Mononuclear cell (primary cell): ENCODE data around the gene USP49. TPM values are rescaled to one million over a fixed set of nuclear protein-coding genes. Genes with fewer than 3 reads are reported as not detected.
"Not testable (repeated sequence)": the region's sequence is repeated elsewhere in the genome, so short reads cannot be mapped to it uniquely, and the experiment has no call there.

Experiments used
- H3K27me3 ChIP-seq: 2 replicates; pipeline ENCODE4 v1.6.0; 2011; ENCODE audit warnings: low read length, control low read depth; ENCODE audit not compliant: insufficient read depth
- H3K4me1 ChIP-seq: 2 replicates; pipeline ENCODE4 v1.5.1; 2011; ENCODE audit warnings: mild to moderate bottlenecking, low read length, control low read depth; ENCODE audit not compliant: insufficient read depth
- H3K4me3 ChIP-seq: 2 replicates; pipeline ENCODE4 v1.5.1; 2011; ENCODE audit warnings: mild to moderate bottlenecking, low read length, moderate library complexity
- H3K9me3 ChIP-seq: 2 replicates; pipeline ENCODE4 v1.5.1; 2011; ENCODE audit warnings: low read depth, mild to moderate bottlenecking, control low read depth, low read length
- total RNA-seq: library from RNA; depleted of rRNA; stranded (reverse); fragments of >200 nt; gene quantifications from one replicate; pipeline ENCODE4 v1.2.3, GENCODE V29; 2012

The USP49 gene
- total RNA-seq, 1 donor: 3.5 TPM

- Histone ChIP-seq H3K4me1 (no peaks in the 10 kb centered on the region), H3K27me3 (no peaks in the 10 kb centered on the region), H3K4me3 (no peak overlapping the region), H3K9me3 (no peaks in the 10 kb centered on the region)
These were observed 79.6 kb downstream of the USP49 start for GRCh38 chr6:41815587-41815986.

GRCh38 chr6:41814629-41815028 is 80.5 kb downstream of the USP49 start:
- Histone ChIP-seq H3K4me1 (no peaks in the 10 kb centered on the region), H3K27me3 (no peaks in the 10 kb centered on the region), H3K9me3 (no peaks in the 10 kb centered on the region), H3K4me3 (no peak overlapping the region)

GRCh38 chr6:41813956-41814355 is 81.2 kb downstream of the USP49 start:
- H3K9me3 ChIP-seq: no peaks in the 10 kb centered on the region
- H3K4me1 ChIP-seq: no peaks in the 10 kb centered on the region
- no peak overlapping the region for H3K4me3 ChIP-seq
- no peaks in the 10 kb centered on the region for H3K27me3 ChIP-seq

- Histone ChIP-seq H3K4me3 (no peak overlapping the region), H3K9me3 (no peaks in the 10 kb centered on the region), H3K4me1 (no peaks in the 10 kb centered on the region), H3K27me3 (no peaks in the 10 kb centered on the region)
These were observed 81.7 kb downstream of the USP49 start for GRCh38 chr6:41813469-41813868.

- H3K9me3 ChIP-seq, H3K27me3 ChIP-seq, H3K4me3 ChIP-seq, H3K4me1 ChIP-seq: not testable (repeated sequence)
These were observed 83.2 kb downstream of the USP49 start for GRCh38 chr6:41811946-41812345.

- Histone ChIP-seq H3K4me1 (no peaks in the 10 kb centered on the region), H3K27me3 (no peaks in the 10 kb centered on the region), H3K9me3 (no peaks in the 10 kb centered on the region), H3K4me3 (no peak overlapping the region)
These were observed 84.1 kb downstream of the USP49 start for GRCh38 chr6:41811095-41811494.

GRCh38 chr6:41805830-41806774 is 89.1 kb downstream of the USP49 start:
- Histone ChIP-seq H3K4me1 (no peaks in the 10 kb centered on the region), H3K9me3 (no peaks in the 10 kb centered on the region), H3K4me3 (no peak overlapping the region), H3K27me3 (no peaks in the 10 kb centered on the region)

- H3K4me1 ChIP-seq: no peaks in the 10 kb centered on the region
- no peaks in the 10 kb centered on the region for H3K9me3 ChIP-seq
- no peak overlapping the region for H3K4me3 ChIP-seq
- H3K27me3 ChIP-seq: no peaks in the 10 kb centered on the region
These were observed 93.8 kb downstream of the USP49 start for GRCh38 chr6:41801380-41801779.

GRCh38 chr6:41799559-41799911 is 95.6 kb downstream of the USP49 start:
- H3K9me3 ChIP-seq: no peaks in the 10 kb centered on the region

GRCh38 chr6:41798901-41799558 is 96.1 kb downstream of the USP49 start:
- no peaks in the 10 kb centered on the region for H3K9me3 ChIP-seq
- H3K27me3 ChIP-seq: no peaks in the 10 kb centered on the region
- H3K4me1 ChIP-seq: no peaks in the 10 kb centered on the region
- H3K4me3 ChIP-seq: no peak overlapping the region

More at GRCh38 chr6:41799559-41799911, 95.6 kb downstream of the USP49 start:
- H3K27me3 ChIP-seq: no peaks in the 10 kb centered on the region
- no peak overlapping the region for H3K4me3 ChIP-seq
- H3K4me1 ChIP-seq: no peaks in the 10 kb centered on the region

- no peaks in the 10 kb centered on the region for H3K9me3 ChIP-seq
- no peaks in the 10 kb centered on the region for H3K4me1 ChIP-seq
- H3K4me3 ChIP-seq: no peak overlapping the region
- no peaks in the 10 kb centered on the region for H3K27me3 ChIP-seq
These were observed 98.7 kb downstream of the USP49 start for GRCh38 chr6:41796474-41796873.

- no peak overlapping the region for H3K4me3 ChIP-seq
- H3K27me3 ChIP-seq: no peaks in the 10 kb centered on the region
- peaks cover 11% of the 10 kb centered on the region for H3K4me1 ChIP-seq
- no peaks in the 10 kb centered on the region for H3K9me3 ChIP-seq
These were observed 103.2 kb downstream of the USP49 start for GRCh38 chr6:41791984-41792383.

GRCh38 chr6:41791305-41791704 is 103.9 kb downstream of the USP49 start:
- Histone ChIP-seq H3K9me3 (no peaks in the 10 kb centered on the region), H3K4me3 (no peak overlapping the region), H3K27me3 (no peaks in the 10 kb centered on the region), H3K4me1 (peaks cover 12% of the 10 kb centered on the region)

GRCh38 chr6:41790045-41790444 is 105.1 kb downstream of the USP49 start:
- Histone ChIP-seq H3K27me3 (no peaks in the 10 kb centered on the region), H3K9me3 (no peaks in the 10 kb centered on the region), H3K4me3 (no peak overlapping the region), H3K4me1 (peaks cover 25% of the 10 kb centered on the region)

GRCh38 chr6:41789390-41789724 is 105.8 kb downstream of the USP49 start:
- Histone ChIP-seq H3K9me3 (no peaks in the 10 kb centered on the region), H3K27me3 (no peaks in the 10 kb centered on the region), H3K4me3 (no peak overlapping the region), H3K4me1 (peaks cover 32% of the 10 kb centered on the region)
